Measurements from ENCODE around the gene DRC7. TPM values are rescaled to one million over a fixed set of nuclear protein-coding genes. Genes with fewer than 3 reads are reported as not detected.

The DRC7 gene
- total and polyA plus RNA-seq, 12 donors: 0.09 TPM; not detected in 11

DNA sequence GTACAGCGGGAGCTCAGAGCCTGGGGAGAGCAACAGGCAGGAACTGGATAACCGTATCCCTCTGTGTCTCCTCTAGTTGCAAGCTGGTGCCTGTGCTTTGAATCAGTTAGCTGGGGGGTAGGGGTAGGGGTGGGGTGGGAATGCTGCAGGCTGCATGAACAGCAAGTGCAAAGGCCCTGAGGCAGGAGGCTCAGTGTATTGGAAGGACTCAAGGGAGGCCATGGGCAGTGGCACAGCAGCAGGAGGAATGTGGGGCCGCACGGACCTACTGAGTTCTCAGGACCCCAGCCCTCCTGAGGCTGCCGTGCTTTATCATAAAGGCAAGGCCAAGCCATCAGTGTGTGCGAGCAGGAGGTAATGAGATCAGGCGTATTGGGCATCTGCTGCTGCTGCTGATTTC is 44.2 kb downstream of the DRC7 start:
- TF ChIP-seq CTCF (IDR thresholded peaks at IDR 0.05): no peak
- Histone ChIP-seq H3K4me3 (no peak overlapping the region), H3K27ac (no peak overlapping the region), H3K9me3 (no peaks in the 10 kb centered on the region), H3K4me1 (peaks cover 11 to 36% (median 20%) of the 10 kb centered on the region in 9 donors), H3K27me3 (no peaks in the 10 kb centered on the region), H3K36me3 (peaks cover 0 to 29% (median 0%) of the 10 kb centered on the region in 9 donors)
- 96 to 97% methylated on average over 7 of the region's 7 CpGs for WGBS, 2 donors
- no peak for DNase-seq
- intact Hi-C loops (cut with DNase I): no loop called here
- no peak for ATAC-seq

- WGBS, 2 donors: 96 to 99% methylated on average over 18 of the region's 18 CpGs
- Histone ChIP-seq H3K27ac (no peak overlapping the region), H3K4me3 (no peak overlapping the region), H3K9me3 (no peaks in the 10 kb centered on the region), H3K27me3 (no peaks in the 10 kb centered on the region), H3K4me1 (peaks cover 4 to 29% (median 15%) of the 10 kb centered on the region in 9 donors), H3K36me3 (peaks cover 0 to 37% (median 0%) of the 10 kb centered on the region in 9 donors)
- no peak for DNase-seq
- intact Hi-C loops (cut with DNase I): loop anchor here in 1 of 10 donors (5.0 kb wide), 1 partner anchor 42 kb away; no protein-coding TSS in a partner anchor
- ATAC-seq: no peak
- no peak for TF ChIP-seq CTCF (IDR thresholded peaks at IDR 0.05)
Observed at GRCh38 chr16:57739756-57740422, 45.3 kb downstream of the DRC7 start.

- 93 to 94% methylated on average over 24 of the region's 24 CpGs for WGBS, 2 donors
- ATAC-seq (no peak), DNase-seq (no peak)
- H3K36me3 ChIP-seq: peaks cover 0 to 41% (median 0%) of the 10 kb centered on the region in 9 donors
- no peak for TF ChIP-seq CTCF (IDR thresholded peaks at IDR 0.05)
- H3K27me3 ChIP-seq: no peaks in the 10 kb centered on the region
- no peak overlapping the region for H3K4me3 ChIP-seq
- intact Hi-C loops (cut with DNase I): loop anchor here in 1 of 10 donors (5.0 kb wide), 1 partner anchor 42 kb away; no protein-coding TSS in a partner anchor
- no peak overlapping the region for H3K27ac ChIP-seq
- peaks cover 4 to 29% (median 15%) of the 10 kb centered on the region in 9 donors for H3K4me1 ChIP-seq
- no peaks in the 10 kb centered on the region for H3K9me3 ChIP-seq
Observed at GRCh38 chr16:57740423-57741071, 45.9 kb downstream of the DRC7 start.

DNA sequence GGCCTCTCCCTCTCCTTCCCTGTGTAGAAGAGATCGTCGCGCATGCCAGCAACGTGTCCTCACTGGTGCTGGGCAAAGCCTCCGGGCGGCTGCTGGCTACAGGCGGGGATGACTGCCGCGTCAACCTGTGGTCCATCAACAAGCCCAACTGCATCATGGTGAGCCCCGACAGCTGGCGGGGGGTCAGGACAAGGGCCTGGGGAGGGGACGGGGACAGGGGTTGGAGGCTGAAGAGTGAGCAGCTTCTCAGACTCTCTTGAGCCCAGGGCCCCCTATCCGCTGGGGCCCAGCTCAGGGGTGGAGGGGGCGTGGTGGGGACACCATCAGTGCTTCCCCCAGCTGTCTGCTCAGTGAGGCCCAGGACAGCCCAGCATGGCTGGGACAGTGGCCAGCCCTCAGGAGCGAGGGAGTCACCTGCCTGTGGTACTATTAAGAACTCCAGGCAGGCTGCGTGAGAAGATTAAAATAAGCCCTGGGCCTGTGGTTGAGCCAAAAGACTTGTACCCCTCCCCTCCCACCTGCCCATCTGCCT is 47.1 kb downstream of the DRC7 start:
- 77 to 83% methylated on average over 16 of the region's 16 CpGs for WGBS, 2 donors
- TF ChIP-seq CTCF (IDR thresholded peaks at IDR 0.05): no peak
- ATAC-seq: peak in 6 of 8 donors; percentile 47 to 79 (median 68)
- Histone ChIP-seq H3K4me3 (no peak overlapping the region), H3K9me3 (no peaks in the 10 kb centered on the region), H3K27ac (no peak overlapping the region), H3K36me3 (peaks cover 0 to 41% (median 0%) of the 10 kb centered on the region in 9 donors), H3K4me1 (peaks cover 0 to 20% (median 9%) of the 10 kb centered on the region in 9 donors), H3K27me3 (no peaks in the 10 kb centered on the region)
- no peak for DNase-seq
- intact Hi-C loops (cut with DNase I): loop anchor here in 1 of 10 donors (5.0 kb wide), 1 partner anchor 41 kb away; no protein-coding TSS in a partner anchor
